Renal pelvis (tissue), 4 donors: Measurements from ENCODE around the gene ESPNL. TPM values are rescaled to one million over a fixed set of nuclear protein-coding genes. Genes with fewer than 3 reads are reported as not detected.

ENCODE experiments used
- DNase-seq: peaks from one replicate; pipeline ENCODE4 v3.0.0-alpha.2; 2013
- polyA plus RNA-seq, 3 donors: library from polyadenylated mRNA; unstranded; fragments of 120-200 nt; gene quantifications; one replicate each; pipeline ENCODE4 v1.2.1, GENCODE V29; 2013; ENCODE audit not compliant: insufficient read length in 3 of 3

ESPNL gene
- polyA plus RNA-seq, 3 donors = 0.44 to 5.1 (median 3.6) TPM

DNA sequence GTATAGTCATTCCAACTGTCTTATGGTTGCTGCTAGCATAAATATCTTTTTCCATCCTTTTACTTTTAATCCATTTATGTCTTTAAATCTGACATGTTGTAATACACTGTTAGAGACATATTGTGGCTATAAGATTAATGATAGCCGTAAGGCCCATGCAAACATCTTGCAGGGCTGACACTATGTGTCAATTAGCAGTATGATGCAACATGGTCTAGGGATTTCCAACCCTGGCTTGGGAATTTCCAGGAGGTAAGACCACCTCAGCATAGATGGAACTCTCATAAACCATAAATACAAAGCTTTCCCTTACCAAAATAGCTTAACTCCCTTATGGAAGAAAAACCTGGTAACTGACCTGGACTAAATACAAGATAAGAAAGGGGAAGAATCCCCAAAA is 22.8 kb upstream of the ESPNL start:
- no peak for DNase-seq

DNA sequence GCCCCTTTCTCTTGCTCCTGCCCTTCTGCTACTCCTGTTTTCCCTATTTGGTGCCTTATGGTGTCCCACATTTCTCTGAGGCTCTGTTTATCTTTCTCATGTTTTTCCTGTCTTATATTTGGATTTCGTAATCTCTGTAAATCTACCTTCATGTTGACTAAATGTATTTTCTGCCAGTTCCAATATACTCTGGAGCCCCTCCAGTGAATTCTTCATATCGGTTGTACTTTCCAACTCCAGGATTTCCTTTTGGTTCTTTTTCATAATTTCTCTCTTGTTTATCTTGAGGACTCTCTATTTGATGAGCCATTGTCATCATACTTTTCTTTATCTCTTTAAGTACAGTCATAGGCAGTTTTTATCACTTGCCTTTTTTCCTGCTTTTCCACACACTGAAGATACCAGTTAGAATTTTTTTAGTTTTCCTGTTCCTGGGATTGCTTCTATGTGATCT is 20.2 kb upstream of the ESPNL start:
- DNase-seq = no peak

GRCh38 chr2:238080518-238080917 is 19.6 kb upstream of the ESPNL start:
- no peak for DNase-seq

DNA sequence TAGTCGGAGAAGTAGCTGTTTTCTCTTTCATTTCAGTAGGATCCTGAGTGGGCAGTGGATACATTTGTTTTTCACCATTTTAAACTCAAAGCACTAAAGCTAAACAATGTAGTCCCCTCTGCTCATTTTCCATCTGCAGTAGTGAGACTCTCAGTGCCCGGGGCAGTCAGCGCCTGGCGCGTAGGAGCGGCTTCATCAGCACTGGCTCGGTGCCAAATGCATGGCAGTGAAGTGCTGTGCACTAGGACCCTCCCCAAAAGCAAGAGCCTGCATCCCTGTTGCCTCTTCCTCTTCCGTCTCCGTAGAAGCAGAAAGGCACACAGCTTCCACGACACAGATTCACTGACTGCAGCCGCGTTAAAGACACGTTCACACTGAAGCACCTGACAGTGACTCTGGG is 19.0 kb upstream of the ESPNL start:
- no peak for DNase-seq

DNA sequence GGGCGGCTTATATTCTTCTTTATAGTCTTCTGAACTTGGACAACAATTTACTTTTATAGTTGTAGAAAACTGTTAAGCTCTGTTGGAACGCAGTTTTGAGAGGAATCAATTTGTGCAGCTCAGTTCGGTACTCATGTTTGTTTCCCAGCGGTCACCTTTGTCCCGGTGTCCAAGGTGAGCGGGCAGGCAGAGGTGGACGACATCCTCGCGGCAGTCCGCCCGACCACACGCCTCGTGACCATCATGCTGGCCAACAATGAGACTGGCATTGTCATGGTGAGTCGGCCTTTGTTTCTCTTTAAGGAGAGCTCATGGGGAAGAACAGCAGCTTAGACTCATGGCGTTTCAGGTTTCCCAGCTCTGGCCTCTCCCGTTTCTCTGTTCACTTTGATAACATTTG is 18.6 kb upstream of the ESPNL start:
- no peak for DNase-seq

- DNase-seq = no peak
These were observed 18.0 kb upstream of the ESPNL start for GRCh38 chr2:238082151-238082550.

DNA sequence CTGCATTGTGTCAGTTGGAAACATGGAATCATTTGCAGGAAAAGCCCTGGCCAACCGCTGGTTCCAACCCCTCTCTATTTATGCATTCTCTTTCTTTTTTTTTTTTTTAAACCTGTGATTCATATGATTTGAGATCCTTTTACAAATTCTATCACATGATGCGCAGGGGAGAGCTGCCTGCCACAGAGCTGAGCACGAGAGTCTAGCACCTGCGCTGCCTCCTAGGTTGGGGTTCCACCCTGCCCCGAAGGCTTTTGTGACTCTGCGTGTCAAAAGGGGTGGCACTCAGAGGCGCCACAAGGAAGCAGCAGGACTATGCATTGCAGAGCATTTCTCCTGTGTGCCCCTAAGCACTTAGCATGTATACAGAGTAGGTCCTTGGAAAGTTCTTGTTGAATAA is 17.3 kb upstream of the ESPNL start:
- no peak for DNase-seq

DNA sequence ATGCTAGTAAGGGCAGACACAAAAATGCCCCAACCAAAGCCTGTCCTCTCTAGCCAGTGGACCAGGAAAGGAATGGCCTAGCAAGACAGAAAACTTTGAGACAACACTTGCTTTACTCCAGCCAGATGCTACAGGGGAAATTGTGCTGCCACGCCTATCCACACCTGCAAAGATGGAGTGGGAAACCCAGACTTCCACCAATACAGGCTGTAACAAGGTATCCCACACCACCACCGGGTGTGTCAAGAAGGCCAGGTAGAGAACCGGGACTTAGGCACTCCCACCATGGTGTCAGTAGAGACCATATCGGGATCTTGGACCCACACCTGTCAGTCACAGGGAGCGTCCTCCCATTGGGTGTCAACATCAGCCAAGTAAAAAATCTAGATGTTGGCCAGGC is 16.2 kb upstream of the ESPNL start:
- DNase-seq = no peak

DNA sequence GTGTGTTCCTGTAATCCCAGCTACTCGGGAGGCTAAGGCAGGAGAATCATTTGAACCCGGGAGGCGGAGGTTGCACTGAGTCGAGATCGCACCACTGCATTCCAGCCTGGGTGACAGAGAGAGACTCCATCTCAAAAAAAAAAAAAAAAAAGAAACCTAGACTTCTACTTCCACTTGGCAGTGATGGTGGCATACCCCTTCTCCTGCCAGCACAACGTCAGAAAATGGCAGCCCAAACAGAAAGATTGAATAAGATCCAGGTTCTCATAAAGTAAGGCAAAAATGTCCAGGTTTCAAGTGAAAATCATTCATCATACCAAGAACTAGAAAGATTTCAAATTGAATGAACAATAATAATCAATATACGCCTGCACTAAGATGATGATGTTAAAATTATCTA is 15.4 kb upstream of the ESPNL start:
- DNase-seq = no peak

GRCh38 chr2:238085899-238086298 is 14.2 kb upstream of the ESPNL start:
- no peak for DNase-seq

DNA sequence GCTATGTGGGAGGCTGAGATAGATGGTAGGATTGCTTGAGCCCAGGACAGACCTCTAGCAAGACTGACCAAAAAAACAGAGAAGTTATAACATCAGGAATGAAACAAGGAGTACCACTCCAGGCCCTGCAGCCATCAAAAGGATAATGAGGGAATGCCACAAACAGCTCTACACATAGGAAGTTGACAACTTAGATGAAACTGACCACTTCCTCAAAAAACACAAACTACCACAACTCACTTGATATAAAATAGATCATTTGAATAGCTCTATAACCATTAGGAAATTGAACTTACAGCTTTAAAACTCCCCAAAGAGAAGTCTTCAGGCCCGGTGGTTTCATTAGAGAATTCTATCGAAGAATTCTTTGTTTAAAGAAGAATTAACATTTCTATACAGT is 12.9 kb upstream of the ESPNL start:
- no peak for DNase-seq

- DNase-seq = no peak
These were observed 9.3 kb upstream of the ESPNL start for GRCh38 chr2:238090887-238091286.

DNA sequence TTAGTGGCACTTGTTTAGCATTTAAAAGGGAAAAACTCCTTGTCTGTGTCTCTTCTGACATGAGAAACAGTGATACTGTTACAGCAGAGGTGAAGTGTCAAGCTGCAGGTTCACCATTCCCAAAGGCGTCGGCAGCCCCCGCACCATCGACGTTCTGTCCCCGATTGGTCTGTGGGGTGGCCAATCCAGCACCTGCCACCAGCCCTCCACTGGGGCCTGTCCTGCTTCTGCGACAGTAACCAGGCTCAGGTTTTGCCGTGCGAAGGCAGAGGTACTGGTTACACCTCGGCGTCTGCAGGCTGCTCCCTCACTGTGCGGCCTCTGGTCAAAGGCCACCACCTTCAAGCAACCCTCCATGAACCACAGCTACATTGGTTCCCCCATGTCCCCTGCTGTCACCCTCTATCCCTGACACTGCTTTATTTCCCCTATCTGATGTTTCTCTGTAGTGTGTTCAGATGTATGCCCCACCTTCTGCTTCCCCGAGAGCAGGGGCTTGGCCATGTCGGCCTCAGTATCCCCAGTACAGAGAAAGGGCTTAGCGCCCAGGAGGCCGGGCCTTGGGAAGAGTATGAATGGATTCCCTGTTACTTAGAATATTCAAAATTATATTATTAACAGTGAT is 8.6 kb upstream of the ESPNL start:
- no peak for DNase-seq

- DNase-seq = no peak
These were observed 7.6 kb upstream of the ESPNL start for GRCh38 chr2:238092486-238093035.

GRCh38 chr2:238093181-238094140 is 6.7 kb upstream of the ESPNL start:
- no peak for DNase-seq

DNA sequence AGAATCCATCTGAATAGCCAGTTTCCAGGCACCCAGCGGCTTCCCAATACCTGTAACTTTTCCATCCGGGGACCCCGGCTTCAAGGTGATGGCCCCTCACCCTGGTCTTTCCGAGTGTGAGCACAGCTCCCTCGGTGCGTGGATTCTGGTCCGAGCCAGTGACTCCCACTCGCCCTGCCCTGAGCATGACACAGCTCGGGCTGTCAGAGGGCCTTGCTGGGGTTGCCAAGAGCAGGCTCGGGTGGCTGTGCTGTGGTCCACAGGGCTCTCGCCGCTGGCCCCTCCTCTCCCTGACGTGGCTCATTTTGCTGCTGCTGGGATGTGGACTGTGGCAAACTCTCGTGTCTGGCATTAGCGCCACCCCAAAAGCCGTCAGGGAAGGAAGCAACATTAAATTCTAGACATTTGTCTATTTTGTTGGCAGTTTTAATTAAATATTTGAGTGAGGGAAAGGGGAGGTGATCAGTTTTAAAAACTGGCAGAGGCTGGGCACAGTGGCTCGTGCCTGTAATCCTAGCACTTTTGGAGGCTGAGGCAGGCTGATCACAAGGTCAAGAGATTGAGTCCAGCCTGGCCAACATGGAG is 5.6 kb upstream of the ESPNL start:
- DNase-seq = no peak

GRCh38 chr2:238095143-238095542 is 5.0 kb upstream of the ESPNL start:
- DNase-seq = no peak

DNA sequence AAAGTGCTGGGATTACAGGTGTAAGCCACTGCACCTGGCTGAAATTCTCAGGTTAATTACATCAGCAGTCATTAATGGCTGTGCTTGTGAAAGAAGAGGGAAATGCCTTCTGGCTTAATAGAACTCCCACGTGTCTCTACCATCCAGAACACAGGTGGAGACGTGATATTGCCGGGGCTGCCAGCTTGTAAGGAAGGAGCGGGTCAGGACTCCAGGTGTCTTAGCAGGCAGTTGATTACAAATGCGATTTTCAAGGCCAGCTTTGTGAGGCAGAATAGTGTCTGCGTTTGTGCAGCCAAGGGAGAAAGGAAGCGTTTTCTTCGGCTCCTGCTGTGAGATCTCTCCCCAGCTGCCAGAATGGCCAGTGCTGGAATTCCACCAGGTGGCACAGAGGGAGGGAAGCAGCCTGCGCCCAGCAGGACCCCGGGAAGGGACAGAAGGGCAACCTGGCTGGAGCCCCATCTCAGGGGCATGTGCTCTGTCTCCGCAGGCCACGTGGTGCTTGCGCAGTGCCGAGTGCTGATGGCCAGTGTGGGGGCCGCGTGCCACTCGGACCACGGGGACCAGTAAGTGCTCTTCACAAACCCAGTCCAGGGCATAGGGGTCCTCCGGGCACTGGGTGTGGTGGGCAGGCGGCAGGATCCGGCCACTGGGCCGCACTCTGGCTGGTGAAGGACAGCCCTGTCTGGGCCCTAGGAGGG is 3.7 kb upstream of the ESPNL start:
- DNase-seq = no peak

DNA sequence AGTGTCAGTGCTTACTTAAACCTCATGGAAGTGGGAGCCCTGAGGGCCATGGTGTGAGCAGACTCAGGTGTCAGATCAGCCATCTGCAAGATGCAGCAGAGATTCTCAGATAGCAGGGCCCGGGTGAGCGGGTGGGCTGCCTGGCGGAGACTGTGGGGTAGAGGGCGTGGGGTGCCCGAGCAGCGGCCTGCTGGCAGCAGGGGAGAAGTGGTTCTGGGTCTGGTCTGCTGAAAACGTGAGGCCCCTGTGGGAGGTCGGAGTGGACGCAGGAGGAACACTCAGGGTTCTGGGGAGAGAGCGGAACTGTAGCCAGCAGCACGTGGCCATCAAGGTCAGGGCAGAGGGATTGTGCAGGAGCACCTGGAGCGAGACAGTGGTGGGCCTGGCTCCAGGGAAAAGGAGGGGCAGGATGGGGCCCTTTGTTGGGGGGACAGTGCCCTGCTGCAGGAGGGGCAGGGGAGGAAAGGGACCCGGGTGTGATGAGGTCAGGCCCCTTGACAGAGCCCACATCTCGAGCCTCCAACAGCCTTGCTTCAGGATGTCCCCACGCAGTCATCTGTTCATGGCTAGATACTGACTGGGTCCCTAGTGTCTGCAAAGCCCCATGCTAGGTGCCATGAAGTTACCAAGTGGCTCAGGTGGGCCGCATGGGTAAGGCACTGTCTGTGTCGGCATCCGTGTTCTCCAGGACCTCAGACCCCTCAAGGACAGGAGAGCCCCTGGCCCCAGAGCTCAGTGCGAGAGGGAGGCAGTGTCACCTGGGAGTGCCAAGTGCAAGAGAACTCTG is 2.7 kb upstream of the ESPNL start:
- DNase-seq = no peak

DNA sequence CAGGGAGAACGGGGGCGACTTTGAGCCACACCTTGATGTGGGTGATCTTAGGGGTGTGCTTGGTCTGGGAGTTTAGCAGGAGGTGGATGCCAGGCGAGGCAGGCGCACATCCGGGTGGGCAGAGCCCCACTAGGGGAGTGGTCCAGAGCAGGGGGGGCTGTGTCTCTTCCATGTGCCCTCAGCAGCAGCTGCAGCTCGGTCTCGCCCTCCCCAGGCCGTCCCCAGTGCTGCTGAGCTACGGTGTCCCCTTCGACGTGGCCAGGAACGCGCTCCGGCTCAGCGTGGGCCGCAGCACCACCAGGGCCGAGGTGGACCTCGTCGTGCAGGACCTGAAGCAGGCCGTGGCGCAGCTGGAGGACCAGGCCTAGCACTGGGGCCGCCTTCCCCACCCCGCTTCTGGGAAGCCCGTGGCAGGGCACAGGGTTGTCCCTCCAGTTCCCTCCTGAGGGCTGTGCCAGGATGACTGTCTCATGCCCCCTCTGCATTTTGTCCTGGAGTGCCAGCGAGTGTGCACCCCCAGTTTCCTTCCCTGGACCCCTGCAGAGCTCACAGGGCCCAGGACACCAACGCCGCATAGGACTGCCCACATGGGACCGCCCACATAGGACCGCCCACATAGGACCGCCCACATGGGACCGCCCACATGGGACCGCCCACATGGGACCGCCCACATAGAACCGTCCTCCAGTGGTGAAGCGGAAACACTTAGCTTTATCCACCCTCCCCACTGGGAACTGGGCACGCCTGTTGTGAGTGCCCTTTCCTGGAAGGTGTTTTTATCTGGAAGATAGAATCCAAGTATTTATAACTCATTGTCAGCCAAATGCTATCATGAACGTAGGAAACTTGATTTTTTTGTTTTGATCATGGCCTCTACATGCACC is 1.9 kb upstream of the ESPNL start:
- DNase-seq = no peak
